Measurements from ENCODE around the gene CCNG2. TPM values are rescaled to one million over a fixed set of nuclear protein-coding genes. Genes with fewer than 3 reads are reported as not detected.

Gene CCNG2
- total RNA-seq, 1 experiment from 2014 or later: 21.3 TPM

DNA sequence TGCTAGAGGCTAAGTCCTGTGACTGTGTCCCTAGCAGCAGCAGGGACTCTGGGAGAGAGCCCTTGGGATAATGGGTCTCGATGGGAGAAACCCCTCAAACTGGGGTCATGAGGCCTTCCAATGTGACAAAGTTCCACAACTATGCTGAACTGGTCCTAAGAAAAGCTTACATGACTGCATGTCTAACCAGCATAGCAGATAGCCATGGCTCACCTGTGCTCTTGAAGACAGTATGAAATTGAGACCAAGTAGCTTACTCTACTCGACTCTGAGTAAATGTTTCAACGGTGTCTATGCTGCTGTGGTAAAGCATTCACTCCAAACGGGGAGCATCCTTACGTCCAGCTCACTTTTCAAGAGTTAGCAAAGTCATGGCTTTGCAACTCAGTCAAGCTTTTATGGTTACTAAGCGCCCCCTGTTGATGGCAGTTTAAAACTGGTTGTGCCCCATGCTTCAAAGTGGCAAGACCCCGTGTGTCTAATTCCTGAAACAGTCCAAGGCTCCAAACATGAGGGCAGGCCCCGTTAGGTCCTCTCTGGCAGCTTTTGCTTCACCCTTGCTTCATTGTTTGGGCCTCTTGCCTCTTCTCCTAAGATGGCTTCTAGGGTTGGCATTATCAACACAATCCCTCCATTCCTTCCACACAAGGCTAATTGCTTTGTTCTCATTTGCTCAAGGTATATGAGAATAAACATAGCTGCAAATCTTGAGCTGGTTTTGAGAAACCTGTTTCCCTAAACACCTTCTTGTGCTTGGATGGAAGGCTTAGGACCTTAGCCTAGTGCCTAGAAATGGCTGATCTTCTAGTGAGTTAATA, 46.6 kb downstream of the CCNG2 start:
- peak; percentile 48 for DNase-seq (ENCODE audit: low spot score)

DNA sequence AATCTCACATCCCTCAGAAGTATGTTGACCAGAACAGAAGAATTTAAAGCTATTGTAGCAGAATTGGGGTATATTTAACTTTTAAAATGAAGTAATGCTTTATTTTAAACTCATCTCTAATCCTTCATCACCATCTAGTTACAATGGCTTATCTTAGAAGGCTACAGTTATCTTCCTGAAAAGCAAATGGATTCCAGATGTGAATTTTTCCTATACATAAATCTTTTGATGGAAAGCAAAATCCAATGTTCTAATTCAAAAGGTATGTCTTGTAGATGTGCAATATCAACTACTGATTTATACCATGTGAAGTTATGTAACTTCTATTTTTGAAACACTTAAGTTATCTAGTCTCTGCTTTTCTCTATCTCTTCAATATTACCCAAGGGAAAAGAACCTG, 47.6 kb downstream of the CCNG2 start:
- no peak for DNase-seq (ENCODE audit: low spot score)

DNA sequence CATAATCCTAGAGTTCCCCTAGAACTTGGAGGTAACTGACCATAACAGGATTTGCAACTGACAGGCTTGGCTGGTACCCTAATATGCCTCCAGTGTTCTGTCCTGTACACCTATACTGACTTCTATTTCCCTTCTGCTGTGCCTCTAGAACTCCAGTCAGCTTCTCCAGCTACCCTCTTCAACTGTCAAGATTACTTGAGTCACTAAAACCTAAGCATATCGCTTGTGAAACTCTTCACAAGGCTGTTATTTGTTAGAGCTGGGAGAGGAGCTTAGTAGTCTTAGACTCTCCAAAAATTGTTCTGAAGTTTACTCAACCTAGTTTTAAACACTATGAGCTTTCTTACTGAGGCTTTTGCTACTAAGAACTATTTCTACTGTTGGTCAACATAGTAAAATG, 52.0 kb downstream of the CCNG2 start:
- DNase-seq (ENCODE audit: low spot score): no peak

DNA sequence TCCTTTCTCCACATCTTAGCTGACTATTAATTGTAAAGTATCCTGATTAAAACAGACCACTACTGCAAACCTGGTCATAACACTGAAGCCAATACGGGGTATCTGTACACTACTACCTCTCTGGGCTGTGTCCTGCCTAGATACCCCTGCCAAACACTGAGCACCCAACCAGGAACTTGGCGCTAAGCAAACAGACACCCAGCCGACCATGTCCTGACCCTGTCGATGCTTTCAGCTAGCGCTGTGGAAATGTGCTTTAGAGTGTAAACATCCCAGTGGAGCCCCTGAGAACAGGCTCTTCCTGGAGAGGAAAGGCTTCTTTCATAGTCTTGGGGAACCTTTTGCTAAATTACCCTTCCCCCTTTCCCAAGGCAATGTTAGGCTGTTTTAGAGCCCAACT, 52.9 kb downstream of the CCNG2 start:
- no peak for DNase-seq (ENCODE audit: low spot score)

DNA sequence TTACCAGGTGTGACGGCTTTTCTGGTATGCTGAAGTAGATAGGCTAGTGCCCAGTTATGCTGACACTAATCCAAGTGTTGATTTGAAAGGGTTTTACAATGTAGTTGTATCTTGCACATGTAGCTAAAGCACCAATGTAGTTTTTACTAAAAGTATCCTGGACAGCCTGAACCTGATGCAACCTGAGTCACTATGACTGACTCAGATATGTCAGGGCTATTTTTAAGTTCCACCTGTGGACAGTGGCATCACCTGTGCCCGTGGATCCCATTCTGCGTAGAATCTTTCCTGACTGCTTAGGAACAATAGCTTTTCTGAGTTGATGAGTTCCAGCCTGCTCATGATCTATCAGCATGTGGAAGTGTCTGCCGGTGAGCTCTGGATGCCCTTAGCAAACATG, 58.1 kb downstream of the CCNG2 start:
- no peak for DNase-seq (ENCODE audit: low spot score)

DNA sequence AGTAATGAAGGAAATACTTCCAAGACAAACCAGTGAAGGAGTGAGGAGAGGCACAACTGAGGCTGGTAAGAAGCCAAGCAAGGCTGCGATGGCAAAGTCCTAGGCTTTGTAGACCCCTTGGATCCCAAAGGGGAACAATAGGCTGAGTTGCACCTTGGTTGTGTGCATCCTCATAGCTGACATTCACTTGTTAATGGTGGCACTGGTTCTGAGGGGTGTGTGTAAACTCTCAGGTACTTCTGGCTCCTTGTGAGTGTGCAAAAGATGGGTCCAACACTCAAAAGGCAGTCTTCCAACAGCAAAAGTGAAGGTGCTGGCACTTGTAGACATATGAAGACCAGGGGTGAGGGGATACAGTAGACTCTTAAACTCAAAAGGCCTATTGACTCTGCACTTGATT, 60.5 kb downstream of the CCNG2 start:
- no peak for DNase-seq (ENCODE audit: low spot score)

DNA sequence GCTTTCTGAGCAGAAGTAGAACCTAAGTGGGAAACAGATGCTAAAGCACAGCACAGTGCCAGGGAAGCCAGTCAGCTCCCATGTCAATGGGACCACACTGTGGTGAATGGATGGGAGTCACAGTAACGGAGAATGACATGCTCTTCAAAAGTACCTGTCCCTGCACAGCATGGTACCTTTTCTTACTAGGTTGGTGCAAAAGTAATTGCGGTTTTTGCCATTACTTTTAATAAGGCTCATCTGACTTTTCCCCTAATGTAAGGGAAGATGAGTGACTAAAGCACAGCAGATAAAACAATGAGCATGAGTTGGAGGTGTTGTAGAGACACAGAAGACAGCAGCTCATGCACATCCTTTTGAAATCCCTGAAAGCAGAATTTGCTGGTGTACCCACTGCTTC, 62.3 kb downstream of the CCNG2 start:
- no peak for DNase-seq (ENCODE audit: low spot score)

Other genes starting within 250 kb of the CCNG2 start
- 43.8 and 76.4 TPM in 2 replicates for gene SEPTIN11, start 207.5 kb upstream of the CCNG2 start, total RNA-seq (2014; rRNA removed; shearing (Covaris generic))
- gene CCNI, start 81.2 kb upstream of the CCNG2 start, total RNA-seq (2014; rRNA removed; shearing (Covaris generic)): 108 and 133 TPM in 2 replicates